ENCODE results near the gene CLTB.
A peak's percentile ranks its signal among the peaks of the same experiment; 100 is the strongest.
"Not testable (repeated sequence)": the region's sequence is repeated elsewhere in the genome, so short reads cannot be mapped to it uniquely, and the experiment has no call there.

The CLTB gene, protein sequence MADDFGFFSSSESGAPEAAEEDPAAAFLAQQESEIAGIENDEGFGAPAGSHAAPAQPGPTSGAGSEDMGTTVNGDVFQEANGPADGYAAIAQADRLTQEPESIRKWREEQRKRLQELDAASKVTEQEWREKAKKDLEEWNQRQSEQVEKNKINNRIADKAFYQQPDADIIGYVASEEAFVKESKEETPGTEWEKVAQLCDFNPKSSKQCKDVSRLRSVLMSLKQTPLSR

DNA sequence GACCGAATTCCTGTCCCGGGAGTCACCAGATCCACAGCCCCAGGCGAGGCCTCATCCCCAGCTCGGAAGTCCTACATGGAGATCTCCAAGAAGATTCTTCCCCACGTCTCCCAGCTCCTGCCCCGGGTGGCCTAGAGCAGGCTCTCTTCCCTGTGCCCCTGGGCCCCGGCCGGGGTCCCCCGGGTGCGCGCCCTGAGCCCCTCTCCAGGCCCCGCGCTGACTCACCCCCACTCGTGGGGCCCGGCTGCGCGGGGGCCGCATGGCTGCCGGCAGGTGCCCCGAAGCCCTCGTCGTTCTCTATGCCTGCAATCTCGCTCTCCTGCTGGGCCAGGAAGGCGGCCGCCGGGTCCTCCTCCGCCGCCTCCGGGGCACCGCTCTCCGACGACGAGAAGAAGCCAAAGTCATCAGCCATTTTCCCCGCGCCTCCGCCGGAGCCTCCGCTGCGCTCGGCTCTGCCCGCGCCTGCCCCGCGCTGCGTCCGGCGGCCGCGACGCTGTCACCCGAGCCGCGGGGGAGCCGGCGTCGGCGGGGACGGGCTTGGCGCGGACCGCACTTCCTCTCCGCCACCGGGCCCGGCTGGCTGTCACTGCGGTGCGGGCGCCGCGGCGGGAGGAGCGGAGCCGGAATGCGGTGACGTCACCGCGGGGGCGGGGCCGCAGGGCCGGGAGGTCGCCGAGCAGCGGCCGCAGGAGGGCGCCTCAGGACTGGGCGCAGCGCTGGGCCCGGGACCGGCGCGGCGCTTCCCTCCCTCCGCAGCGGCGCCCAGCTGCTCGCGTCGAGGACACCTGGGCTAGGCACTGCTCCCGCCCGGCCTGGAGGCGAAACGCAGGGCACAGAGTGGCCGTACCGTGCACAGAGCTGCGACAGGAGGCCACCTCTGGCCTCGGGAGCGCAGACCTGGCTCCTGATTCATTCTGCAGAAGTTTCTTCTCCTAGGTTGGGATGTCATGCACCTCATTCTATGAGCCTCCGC is at the start of gene CLTB:
CLTB (minus strand) TSS at position 588 of the 973 bp plus-strand sequence; CDS start at position 412, 176 bp downstream.
- DNase-seq (ENCODE audit: low spot score), result peak; percentile 91

DNA sequence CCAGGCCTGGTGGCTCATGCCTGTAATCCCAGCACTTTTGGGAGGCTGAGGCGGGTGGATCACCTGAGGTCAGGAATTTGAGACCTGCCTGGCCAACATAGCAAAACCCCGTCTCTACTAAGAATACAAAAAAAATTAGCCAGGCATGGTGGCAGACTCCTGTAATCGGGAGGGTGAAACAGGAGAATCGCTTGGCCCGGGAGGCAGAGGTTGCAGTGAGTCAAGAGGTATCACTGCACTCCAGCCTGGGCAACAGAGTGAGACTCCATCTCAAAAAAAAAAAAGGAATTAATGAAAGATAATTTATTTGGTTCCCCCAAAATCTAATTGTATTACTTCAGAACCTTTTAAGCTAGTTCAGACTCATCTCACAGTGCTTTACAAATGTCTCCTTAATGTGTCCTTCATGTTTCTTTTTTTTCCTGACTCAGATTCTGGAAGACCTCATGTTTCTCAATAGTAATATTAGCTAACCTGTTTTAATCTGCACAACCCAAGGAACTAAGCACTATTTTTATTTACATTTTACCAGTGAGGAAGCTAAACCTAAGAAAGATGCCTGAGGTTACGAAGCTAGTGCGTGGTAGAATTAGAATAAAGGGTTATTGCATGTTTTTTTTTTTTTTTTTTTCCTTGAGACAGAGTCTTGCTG is 46.9 kb upstream of the CLTB start:
- DNase-seq (ENCODE audit: low spot score), result no peak

DNA sequence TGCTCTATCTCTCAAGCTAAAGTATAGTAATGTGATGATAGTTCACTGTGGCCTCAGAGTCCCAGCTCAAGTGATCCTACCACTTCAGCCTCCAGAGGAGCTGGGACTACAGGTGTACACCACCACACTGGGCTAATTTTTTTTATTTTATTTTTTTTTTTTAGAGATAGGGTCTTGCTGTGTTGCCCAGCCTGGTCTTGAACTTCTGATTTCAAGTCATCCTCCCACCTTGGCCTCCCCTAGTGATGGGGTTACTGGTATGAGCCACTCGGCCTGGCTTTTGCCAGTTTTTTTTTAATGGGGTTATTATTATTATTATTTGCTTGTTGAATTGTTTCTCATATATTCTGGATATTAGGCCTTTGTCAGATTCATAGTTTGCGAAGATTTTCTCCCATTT is 45.0 kb upstream of the CLTB start:
- DNase-seq (ENCODE audit: low spot score), result no peak

DNA sequence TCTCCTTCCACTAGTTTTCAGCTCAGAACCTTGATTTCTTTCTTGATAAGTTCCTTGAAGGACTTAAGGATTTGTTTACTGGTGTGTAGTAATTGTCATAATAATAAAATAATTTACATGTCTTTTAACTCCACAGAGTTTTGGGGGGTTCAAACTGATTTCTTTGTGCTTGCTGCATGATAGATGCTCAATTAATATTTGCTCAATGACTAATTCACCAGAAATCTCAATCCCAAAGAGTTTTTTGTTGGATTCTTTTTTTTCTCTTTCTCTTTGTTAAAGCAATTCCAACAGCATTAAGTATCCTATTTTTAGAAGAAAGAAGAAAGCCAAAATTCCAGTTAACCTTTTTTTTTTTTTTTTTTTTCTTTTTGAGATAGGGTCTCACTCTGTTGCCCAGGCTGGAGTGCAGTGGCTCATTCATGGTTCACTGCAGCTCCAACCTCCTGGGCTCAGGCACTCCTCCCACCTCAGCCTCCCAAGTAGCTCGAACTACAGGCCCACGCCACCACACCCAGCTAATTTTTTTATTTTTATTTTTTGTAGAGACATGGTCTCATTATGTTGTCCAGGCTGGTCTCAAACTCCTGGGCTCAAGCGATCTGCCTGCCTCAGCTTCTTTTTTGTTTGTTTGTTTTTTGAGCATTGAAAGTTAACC is 42.7 kb upstream of the CLTB start:
- DNase-seq (ENCODE audit: low spot score), result no peak

DNA sequence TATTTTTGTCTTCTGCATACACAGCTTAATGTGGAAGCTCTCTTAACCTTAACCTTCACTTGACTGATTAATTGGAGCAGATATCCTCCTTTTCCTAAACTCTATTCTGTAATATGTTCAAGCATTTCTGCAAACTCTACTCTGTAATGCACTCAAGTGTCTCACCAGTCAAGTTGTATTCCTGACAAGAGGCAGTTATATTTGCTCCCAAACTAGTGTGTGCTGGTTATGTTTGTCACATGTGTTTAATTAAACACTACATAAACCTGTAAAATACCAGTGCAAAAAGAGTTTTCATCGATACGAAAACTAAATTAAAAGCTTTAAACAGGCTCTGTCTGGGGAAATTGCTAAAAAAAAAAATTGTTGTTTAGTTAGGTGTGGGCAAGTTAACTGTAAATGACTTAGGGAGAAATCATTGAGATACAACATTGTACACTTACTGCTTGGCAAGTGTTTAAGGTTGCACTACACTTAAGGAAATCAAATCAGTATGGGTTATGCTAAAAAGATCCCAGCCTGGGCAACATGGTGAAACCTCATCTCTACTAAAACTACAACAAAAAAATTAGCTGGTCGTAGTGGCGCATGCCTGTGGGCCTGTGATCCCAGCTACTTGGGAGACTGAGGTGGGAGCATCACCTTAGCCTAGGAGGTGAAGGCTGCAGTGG is 38.5 kb upstream of the CLTB start:
- DNase-seq (ENCODE audit: low spot score), result no peak

DNA sequence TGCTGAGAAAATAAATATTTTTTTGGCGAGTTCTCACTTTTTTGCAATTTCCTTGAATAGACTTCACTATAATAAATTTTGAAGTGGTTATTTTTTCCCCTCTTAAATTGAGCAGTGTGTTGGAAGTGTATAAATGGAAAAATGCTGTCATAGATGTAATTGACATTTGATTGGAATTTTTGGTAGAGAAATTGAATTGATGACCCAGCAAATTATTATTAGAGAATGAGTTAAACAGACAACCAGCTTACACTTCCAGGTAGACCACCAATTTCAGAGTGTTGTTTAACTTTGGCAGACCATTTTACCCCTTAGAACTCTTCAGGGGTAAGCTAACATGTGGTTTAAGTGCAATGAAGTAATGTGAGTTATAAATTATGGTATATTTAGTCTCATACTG is 33.7 kb upstream of the CLTB start:
- no peak for DNase-seq (ENCODE audit: low spot score)

DNA sequence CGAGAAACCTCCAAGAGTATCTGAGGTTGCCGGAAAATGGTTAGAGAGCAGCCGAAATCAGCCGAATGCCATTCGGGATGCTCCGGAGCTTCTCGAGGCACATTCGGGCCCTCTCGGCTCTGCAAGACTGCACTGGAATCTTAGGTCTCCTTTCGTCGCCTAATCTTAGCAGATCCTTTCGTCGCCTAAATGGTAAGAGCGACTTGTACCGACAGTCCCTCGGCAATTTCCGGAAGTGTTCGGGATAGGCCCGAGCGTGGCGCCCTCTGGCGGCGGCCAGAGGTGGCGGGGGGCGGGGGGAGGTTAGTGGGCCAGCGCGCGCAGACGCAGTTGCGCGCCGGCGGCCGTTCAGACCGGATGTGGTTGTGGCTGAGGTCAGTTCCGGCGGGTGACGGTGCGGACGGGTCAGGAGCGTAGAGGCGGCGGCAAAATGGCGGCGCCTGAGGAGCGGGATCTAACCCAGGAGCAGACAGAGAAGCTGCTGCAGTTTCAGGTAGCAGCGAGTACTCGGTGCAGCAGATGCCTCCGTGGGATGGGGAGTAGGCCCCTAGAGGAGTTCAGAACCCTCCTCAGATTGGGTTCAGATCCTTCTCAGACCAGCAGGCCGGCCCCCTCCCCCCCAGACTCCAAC is 31.8 kb upstream of the CLTB start, which contains the start of gene FAF2:
FAF2 (plus strand) TSS at position 408 of the 631 bp plus-strand sequence; CDS start at position 431, 23 bp downstream.
- DNase-seq (ENCODE audit: low spot score), result peak; percentile 99

DNA sequence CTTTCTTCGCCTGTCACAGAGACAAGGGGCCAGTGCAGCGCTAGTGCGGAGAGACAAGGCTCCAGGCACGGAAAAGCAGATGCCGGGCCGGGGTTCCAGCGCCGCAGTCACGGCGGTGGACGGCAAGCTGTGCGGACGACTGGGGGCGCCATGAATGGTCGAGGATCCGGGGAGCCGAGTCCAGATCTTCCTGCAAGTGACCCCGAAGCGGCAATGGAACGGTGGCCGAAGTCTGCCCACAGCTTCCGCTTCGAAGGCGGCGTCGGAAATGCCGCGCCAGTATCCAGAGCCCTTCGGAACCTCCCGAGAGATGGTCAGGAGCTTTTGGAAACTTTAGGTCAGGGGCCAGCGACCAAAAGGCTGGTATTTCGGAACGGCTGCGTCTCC is 31.2 kb upstream of the CLTB start:
- DNase-seq (ENCODE audit: low spot score), result no peak

DNA sequence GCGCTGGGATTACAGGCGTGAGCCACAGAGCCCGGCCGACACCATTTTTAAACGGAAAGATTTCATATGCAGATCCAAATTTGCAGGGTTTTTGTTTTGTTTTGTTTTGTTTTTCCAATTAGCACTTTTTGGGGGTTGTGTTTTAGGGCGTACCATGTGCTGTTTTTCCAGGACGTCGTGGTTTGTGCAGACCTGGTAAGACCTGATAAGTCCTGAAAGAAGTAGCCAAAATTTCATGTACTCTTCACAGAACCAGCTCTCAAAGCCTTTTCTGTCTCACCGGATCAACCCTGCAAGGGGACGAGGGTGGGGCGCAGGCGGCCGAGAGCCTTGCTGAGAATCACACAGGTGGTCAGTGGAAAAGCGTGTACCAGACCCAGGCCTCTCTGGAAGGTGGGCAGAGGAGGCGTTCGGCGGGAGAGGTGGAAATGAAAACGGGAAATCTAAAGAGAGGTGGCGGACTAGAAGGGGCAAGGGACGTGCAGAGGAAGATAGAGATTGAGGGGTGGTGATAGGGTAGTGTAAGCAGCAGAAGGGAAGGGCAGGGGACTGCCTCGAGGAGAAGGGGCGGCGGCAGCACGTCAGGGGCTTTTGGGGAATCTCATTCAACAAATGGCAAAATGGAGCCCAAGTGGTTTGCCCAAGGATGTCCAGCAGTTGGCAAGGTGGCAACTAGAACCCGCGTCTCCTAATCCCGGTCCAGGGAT is 30.7 kb upstream of the CLTB start:
- DNase-seq (ENCODE audit: low spot score), result peak; percentile 4

DNA sequence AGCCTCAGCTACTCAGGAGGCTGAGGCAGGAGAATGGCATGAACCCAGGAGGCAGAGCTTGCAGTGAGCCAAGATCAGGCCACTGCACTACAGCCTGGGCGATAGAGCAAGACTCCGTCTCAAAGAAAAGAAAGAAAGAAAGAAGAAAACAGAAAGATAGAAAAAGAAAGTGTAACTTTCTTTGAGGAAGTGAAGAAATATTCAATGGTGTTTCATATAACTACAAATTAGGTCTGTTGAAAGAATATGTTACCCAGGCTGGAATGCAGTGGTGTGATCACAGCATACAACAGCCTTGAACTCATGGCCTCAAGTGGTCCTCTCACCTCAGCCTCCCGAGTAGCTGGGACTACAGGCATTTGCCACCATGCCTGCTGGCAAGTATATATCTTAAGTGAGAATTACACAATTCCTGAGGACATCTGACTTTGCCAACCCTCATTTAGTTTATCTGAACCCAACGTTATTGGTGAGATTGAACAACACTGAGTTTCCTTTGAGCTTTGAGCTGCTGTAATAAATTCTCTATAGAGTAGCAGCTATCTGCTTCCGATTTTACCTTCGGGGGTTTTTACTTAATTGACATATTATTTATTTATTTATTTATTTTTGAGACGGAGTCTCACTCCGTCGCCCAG is 29.8 kb upstream of the CLTB start:
- DNase-seq (ENCODE audit: low spot score), result no peak

DNA sequence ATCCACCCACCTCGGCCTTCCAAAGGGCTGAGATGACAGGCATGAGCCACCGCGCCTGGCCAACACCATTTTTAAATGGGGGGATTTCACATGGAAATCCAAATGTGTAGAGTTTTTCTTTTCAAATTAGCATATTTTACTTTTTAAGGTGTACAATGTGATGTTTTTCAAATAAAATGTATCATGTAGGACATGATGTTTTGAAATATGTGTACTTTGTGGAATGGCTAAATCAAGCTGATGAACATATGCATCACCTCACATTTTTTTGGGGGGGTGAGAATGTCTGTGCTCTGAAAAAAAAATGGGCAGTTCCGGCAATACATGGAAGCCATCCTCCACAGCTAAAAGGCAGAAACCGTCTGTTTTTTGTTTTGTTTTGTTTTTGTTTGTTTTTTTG is 28.4 kb upstream of the CLTB start:
- no peak for DNase-seq (ENCODE audit: low spot score)

DNA sequence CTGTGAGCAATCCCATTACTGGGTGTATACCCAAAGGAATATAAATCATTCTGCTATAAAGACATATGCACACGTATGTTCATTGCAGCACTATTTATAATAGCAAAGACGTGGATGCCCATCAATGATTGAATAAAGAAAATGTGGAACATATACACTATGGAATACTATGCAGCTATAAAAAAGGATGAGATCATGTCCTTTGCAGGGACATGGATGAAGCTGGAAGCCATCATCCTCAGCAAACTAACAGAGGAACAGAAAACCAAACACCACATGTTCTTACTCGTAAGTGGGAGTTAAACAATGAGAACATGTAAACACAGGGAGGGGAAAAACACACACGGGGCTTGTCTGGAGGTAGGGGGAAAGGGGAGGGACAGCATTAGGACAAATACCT is 26.6 kb upstream of the CLTB start:
- DNase-seq (ENCODE audit: low spot score), result not testable (repeated sequence)

DNA sequence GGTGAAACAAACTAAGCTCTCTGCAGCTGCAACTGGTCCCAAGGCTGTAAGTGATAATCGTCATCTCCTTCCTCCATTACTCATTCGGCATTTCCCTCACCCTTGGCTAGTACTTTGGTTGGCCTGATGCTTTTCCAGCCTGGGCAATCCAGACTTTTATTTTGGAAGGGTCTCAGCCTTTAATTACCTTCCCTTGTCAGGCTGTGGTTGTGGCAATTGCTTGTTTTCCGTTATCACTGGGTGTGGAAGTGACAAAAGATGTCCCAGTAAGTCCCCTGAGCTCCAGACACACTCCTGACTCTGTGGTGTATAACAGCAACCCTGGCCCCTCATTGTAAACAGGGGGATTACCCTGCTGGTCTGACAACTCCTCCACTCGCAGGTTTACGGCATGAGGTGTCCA is 25.6 kb upstream of the CLTB start:
- no peak for DNase-seq (ENCODE audit: low spot score)

DNA sequence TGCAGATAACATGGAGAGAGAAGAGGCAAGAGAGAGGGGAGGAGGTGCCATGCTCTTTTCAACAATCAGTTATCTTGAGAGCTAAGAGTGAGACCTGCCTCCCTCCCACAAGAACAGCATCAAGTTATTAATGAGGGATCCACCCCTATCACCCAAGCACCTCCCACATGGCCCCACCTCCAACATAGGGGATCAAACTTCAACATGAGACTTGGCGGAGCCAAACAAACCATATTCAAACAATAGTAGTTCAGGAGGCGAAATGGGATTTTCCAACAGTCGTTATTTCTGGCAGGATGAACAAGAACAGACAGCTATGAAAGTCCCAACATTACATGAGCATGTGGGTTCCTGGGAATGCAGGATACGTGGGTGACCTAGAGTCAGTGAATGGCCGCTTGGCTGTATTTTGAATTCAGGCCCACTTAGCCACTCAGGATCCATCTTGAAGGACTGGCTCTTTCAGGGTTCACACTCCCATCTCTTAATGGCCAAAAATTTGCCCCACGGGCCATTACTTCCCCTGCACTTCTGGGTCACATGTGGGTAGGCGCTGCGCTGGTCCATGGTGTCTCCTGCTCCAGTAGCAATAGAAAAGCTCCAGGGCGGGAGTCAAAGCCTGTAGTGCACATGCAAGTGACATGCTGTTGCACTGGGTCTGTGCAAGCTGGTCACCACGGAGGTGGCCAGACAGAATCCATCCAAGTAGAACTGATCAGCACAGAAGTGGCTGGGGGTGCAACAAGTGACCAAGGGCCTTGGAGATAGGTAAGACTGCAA is 24.8 kb upstream of the CLTB start:
- DNase-seq (ENCODE audit: low spot score), result no peak

DNA sequence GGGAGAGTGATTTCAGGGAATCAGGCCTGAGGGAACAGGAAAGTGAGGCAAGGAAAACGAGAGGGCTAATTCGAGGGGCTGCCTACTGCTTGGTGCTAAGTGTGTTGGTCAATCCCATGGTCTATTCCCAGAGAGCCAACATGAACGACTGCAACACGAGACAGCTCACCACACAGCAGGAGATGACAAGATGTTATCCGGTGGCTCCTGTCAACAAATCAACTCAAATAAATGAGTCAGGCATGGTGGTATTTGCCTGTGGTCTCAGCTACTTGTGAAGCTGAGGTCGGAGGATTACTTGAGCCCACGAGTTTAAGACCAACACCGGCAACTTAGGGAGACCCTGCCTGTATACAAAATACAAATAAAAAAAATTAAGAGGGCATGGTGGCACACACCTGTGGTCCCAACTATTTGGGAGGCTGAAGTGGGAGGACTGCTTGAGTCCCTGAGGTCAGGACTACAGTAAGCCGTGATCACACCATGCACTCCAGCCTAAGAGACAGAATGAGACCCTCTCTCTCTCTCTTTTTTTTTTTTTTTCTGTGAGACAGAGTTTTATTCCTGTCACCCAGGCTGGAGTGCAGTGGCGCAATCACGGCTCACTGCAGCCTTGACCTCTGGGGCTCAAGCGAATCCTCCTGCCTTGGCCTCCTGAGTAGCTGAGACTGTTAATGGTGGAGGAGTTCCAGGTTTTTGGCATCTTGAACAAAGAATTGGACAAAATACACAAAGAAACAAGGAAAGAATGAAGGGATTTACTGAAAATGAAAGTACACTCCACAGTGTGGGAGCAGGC is 22.8 kb upstream of the CLTB start:
- DNase-seq (ENCODE audit: low spot score), result no peak

DNA sequence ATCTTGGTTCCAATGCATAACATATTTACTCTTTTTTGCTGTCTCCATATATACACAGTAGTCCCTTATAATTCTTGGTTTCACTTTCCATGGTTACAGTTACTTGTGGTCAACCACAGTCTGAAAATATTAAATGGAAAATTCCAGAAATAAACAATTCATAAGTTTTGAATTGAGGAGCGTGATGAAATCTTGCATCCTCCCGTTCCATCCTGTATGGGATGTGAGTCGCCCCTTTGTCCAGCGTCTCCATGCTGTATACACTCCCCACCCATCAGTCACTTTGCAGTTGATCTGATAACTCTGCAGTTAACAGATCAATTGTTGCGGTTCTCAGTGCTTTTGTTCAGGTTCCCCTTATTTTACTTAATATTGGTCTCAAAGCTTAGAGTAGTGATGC is 20.3 kb upstream of the CLTB start:
- DNase-seq (ENCODE audit: low spot score), result peak; percentile 23

DNA sequence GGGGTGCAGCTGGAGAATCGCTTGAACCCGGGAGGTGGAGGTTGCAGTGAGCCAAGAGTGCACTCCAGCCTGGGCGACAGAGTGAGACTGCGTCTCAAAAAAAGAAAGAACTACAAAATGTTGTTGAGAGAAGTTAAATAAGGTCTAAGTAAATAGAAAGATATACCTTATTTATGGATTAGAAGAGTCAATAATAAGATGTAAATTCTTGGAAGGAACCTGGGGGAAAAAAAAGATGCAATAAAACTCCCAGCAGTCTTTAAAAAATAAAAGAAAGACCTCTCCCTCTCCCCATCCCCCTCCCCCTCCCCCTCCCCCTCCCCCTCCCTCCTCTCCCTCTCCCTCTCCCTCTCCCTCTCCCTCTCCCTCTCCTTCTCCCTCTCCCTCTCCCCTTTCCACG is 16.4 kb upstream of the CLTB start:
- DNase-seq (ENCODE audit: low spot score), result no peak

DNA sequence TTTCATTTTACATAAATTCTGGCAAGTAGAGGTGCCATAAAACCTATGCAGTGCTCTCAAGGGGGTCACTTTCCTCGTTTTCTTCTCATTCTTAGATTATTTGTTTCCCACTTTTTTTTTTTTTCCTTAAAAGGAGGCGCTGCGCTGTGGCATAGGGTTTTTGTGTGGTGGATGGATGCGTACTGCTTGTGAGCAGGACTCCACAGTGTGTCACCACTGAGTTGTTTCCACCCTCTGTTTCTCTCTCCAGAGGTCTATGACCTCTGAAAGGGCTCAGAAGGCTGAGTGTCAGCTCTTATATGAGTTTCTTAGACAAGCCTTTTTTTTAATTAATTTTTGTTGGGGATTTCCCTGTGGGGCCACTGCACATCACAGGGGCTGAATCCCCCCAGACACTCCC is 13.6 kb upstream of the CLTB start:
- DNase-seq (ENCODE audit: low spot score), result no peak
